HepG2 (cell line): ENCODE results near the gene CAPS. TPM values are rescaled to one million over a fixed set of nuclear protein-coding genes. Genes with fewer than 3 reads are reported as not detected.

Experiments
- BCL6 ChIP-seq: IDR thresholded peaks from 2 replicates; pipeline ENCODE4 v1.6.1; 2016; ENCODE audit warnings: missing genetic modification reagents, missing compliant biosample characterization
- CERS6 ChIP-seq: sonication (generic); formaldehyde crosslinking; IDR thresholded peaks from 2 replicates; pipeline ENCODE4 v1.5.0; 2020; ENCODE audit warnings: missing genetic modification reagents
- ETV5 ChIP-seq: IDR thresholded peaks from 2 replicates; pipeline ENCODE4 v1.6.1; 2018; ENCODE audit warnings: missing biosample characterization, missing genetic modification reagents, inconsistent platforms, borderline replicate concordance
- FOXO4 ChIP-seq: sonication (generic); formaldehyde crosslinking; conservative IDR thresholded peaks from 2 replicates; pipeline ENCODE4 v1.8.1; 2023; ENCODE audit warnings: missing genetic modification reagents
- HNF1A ChIP-seq, 2 experiments: sonication (generic) in 1 of 2; formaldehyde crosslinking in 1 of 2; IDR thresholded peaks; 2 replicates each; pipeline versions ENCODE4 v1.4.0 to v1.6.1; 2016 to 2020; ENCODE audit warnings: borderline replicate concordance in 1 of 2, low read depth in 1 of 2, mild to moderate bottlenecking in 1 of 2, missing genetic modification reagents in 1 of 2
- HOXA3 ChIP-seq: sonication (generic); formaldehyde crosslinking; IDR thresholded peaks from 2 replicates; pipeline ENCODE4 v1.5.0; 2020; ENCODE audit warnings: missing genetic modification reagents
- SMC3 ChIP-seq: IDR thresholded peaks from 2 replicates; pipeline ENCODE4 v1.6.1; 2011; ENCODE audit warnings: low read length, improper control_type of control experiment
- SP1 ChIP-seq, 2 experiments: fragments of 450-650 bp in 1 of 2; sonication (generic) in 1 of 2; formaldehyde crosslinking in 1 of 2; IDR thresholded peaks; 2 replicates each; pipeline versions ENCODE4 v1.4.0 to v1.6.1; 2016 to 2020; ENCODE audit warnings: missing genetic modification reagents in 1 of 2
- ZFP62 ChIP-seq: sonication (generic); formaldehyde crosslinking; IDR thresholded peaks from 2 replicates; pipeline ENCODE4 v1.4.0; 2020; ENCODE audit warnings: missing genetic modification reagents
- ZNF142 ChIP-seq: sonication (generic); formaldehyde crosslinking; IDR thresholded peaks from 2 replicates; pipeline ENCODE4 v1.4.0; 2020; ENCODE audit warnings: missing genetic modification reagents
- ZNF512B ChIP-seq: sonication (generic); formaldehyde crosslinking; IDR thresholded peaks from 2 replicates; pipeline ENCODE4 v1.5.1; 2020; ENCODE audit warnings: missing genetic modification reagents, mild to moderate bottlenecking, borderline replicate concordance
- ZNF629 ChIP-seq: sonication (generic); formaldehyde crosslinking; conservative IDR thresholded peaks from 2 replicates; pipeline ENCODE4 v1.5.0; 2020; ENCODE audit warnings: missing genetic modification reagents
- polyA plus RNA-seq, 8 experiments: library from polyadenylated mRNA; depleted of rRNA in 3 of 8; stranded (reverse) in 7 of 8; unstranded in 1 of 8; fragments of >200 nt; fragmentation: Illumina TruSeq in 4 of 8; extraction: Trizol in 4 of 8; gene quantifications; 2 replicates each; pipeline versions ENCODE4 v1.2.1 to v1.2.3, GENCODE V29; 2011 to 2016; ENCODE audit warnings: low read depth in 4 of 8, missing spikeins in 1 of 8, mixed read lengths in 1 of 8; ENCODE audit not compliant: insufficient read depth in 1 of 8
- total RNA-seq, 5 experiments: library from RNA; depleted of rRNA; stranded (reverse); fragments of >200 nt; fragmentation: Illumina TruSeq; extraction: Trizol; gene quantifications; 2 replicates each; pipeline ENCODE4 v1.2.3, GENCODE V29; 2016; ENCODE audit warnings: low read depth in 1 of 5

The CAPS gene
- total and polyA plus RNA-seq, 2 of the 13 experiments (the other 11 are each of a cell fraction or from before 2014, with no cell fraction given), result 3.1 TPM

GRCh38 chr19:5903624-5904351 is 10.3 kb upstream of the CAPS start, which contains the start of gene NDUFA11 (continued):
- TF ChIP-seq HNF1A (IDR thresholded peaks at IDR 0.05; ENCODE audit: low read depth) (peak; percentile 50; the same call in 1 of the 2 replicates), HNF1A (CRISPR knock-in tag; IDR thresholded peaks at IDR 0.05; ENCODE audit: borderline replicate concordance) (peak; percentile 85), CERS6 (CRISPR knock-in tag) (no peak), HOXA3 (CRISPR knock-in tag) (peak; percentile 94), ZNF512B (CRISPR knock-in tag) (no peak), FOXO4 (CRISPR knock-in tag) (no peak), SMC3 (no peak), ZFP62 (CRISPR knock-in tag) (no peak), ZNF629 (no peak), BCL6 (CRISPR knock-in tag) (peak; percentile 81), ZNF142 (no peak), ETV5 (CRISPR knock-in tag) (no peak; the same call in 1 of the 2 replicates), SP1 (IDR thresholded peaks at IDR 0.05) (peak; percentile 52; the same call in 1 of the 2 replicates), SP1 (CRISPR knock-in tag; IDR thresholded peaks at IDR 0.05) (peak; percentile 84)
